Skeletal muscle tissue (tissue), 4 donors: ENCODE data around the gene LCN6. TPM values are rescaled to one million over a fixed set of nuclear protein-coding genes. Genes with fewer than 3 reads are reported as not detected.
A peak's percentile ranks its signal among the peaks of the same experiment; 100 is the strongest.
"Not testable (repeated sequence)": the region's sequence is repeated elsewhere in the genome, so short reads cannot be mapped to it uniquely, and the experiment has no call there.

Experiments
- H3K27ac ChIP-seq: one replicate; pipeline ENCODE4 v1.7.0; 2013; ENCODE audit warnings: mild to moderate bottlenecking, low read depth, low read length, inconsistent platforms
- H3K27me3 ChIP-seq, 3 donors: one replicate each; pipeline ENCODE4 v1.7.0; 2013; ENCODE audit warnings: low read length in 3 of 3; ENCODE audit not compliant: control insufficient read depth in 3 of 3, insufficient read depth in 3 of 3
- H3K36me3 ChIP-seq, 3 donors: one replicate each; pipeline ENCODE4 v1.7.0; 2013; ENCODE audit warnings: low read length in 3 of 3; ENCODE audit not compliant: control insufficient read depth in 3 of 3, insufficient read depth in 3 of 3
- H3K4me1 ChIP-seq, 3 donors: one replicate each; pipeline ENCODE4 v1.7.0; 2013; ENCODE audit warnings: low read length in 3 of 3, mild to moderate bottlenecking in 3 of 3; ENCODE audit not compliant: control insufficient read depth in 3 of 3, insufficient read depth in 3 of 3
- H3K4me3 ChIP-seq, 3 donors: one replicate each; pipeline ENCODE4 v1.7.0; 2013; ENCODE audit warnings: low read length in 3 of 3
- H3K9ac ChIP-seq, 3 donors: one replicate each; pipeline ENCODE4 v1.7.0; 2013; ENCODE audit warnings: low read length in 3 of 3, mild to moderate bottlenecking in 3 of 3, moderate library complexity in 2 of 3, low read depth in 1 of 3
- H3K9me3 ChIP-seq, 3 donors: one replicate each; pipeline ENCODE4 v1.7.0; 2013; ENCODE audit warnings: low read length in 3 of 3; ENCODE audit not compliant: control insufficient read depth in 3 of 3
- total RNA-seq: library from RNA; depleted of rRNA; stranded (reverse); fragments of >200 nt; gene quantifications from one replicate; pipeline ENCODE4 v1.2.3, GENCODE V29; 2014
- donor health status: Osteomylitis.

Gene LCN6
- total RNA-seq, 1 donor from 2014 or later = not detected

GRCh38 chr9:136790640-136791515 is 42.6 kb upstream of the LCN6 start, which contains the start of gene TMEM141:
Gene TMEM141, plus strand, starts transcription at chr9:136791344. Its CDS starts 27 bp downstream, at chr9:136791371.
- Histone ChIP-seq H3K4me3 (peak within 1 kb of the TSS; percentile 87 to 95 (median 93)), H3K27me3 (peaks cover 0 to under 1% (median 0%) of the 10 kb centered on the region in 3 donors), H3K4me1 (peaks cover 13 to 15% (median 14%) of the 10 kb centered on the region in 3 donors), H3K27ac (peak within 1 kb of the TSS; percentile 95), H3K9me3 (no peaks in the 10 kb centered on the region), H3K9ac (peak within 1 kb of the TSS; percentile 77 to 94 (median 87)), H3K36me3 (peaks cover 0 to 8% (median 7%) of the 10 kb centered on the region in 3 donors)

GRCh38 chr9:136789523-136789937 is 41.2 kb upstream of the LCN6 start:
- H3K4me3 ChIP-seq = no peak overlapping the region
- H3K4me1 ChIP-seq = peaks cover 13 to 15% (median 14%) of the 10 kb centered on the region in 3 donors
- no peak overlapping the region for H3K27ac ChIP-seq
- H3K27me3 ChIP-seq = no peaks in the 10 kb centered on the region
- H3K36me3 ChIP-seq = peaks cover 0 to 8% (median 7%) of the 10 kb centered on the region in 3 donors
- no peaks in the 10 kb centered on the region for H3K9me3 ChIP-seq
- no peak overlapping the region for H3K9ac ChIP-seq

DNA sequence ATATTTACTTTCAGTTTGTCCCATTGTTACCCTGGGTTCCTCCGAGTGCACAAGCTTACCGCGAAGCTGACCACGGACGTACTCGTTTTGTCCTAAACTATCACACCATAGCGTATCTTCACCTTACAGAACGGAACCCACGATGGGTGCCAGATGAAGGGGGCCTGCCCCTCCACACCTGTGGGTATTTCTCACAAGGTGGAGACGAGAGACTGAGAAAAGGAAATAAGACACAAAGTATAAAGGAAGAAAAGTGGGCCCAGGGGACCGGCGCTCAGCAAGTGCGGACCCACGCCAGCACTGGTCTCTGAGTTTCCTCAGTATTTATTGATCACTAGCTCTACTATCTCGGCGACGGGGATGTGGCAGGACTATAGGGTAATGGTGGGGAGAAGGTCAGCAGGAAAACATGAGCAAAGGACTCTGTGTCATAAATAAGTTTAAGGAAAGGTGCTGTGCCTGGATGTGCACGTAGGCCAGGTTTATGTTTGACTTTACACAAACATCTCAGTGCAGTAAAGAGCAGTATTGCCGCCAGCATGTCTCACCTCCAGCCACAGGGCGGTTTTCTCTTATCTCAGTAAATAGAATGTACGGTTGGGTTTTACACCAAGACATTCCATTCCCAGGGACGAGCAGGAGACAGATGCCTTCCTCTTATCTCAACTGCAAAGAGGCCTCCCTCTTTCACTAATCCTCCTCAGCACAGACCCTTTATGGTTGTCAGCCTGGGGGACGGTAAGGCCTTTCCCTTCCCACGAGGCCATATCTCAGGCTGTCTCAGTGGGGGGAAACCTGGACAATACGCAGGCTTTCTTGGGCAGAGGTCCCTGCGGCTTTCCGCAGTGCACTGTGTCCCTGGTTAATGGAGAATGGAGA is 40.6 kb upstream of the LCN6 start:
- H3K36me3 ChIP-seq, H3K27ac ChIP-seq, H3K9me3 ChIP-seq, H3K9ac ChIP-seq, H3K4me3 ChIP-seq, H3K27me3 ChIP-seq: not testable (repeated sequence)
- H3K4me1 ChIP-seq = peaks cover 13 to 15% (median 14%) of the 10 kb centered on the region in 3 donors

GRCh38 chr9:136787690-136788400 is 39.5 kb upstream of the LCN6 start:
- Histone ChIP-seq H3K27me3 (no peaks in the 10 kb centered on the region), H3K27ac (no peak overlapping the region), H3K9me3 (no peaks in the 10 kb centered on the region), H3K4me3 (no peak overlapping the region), H3K4me1 (peaks cover 13 to 15% (median 14%) of the 10 kb centered on the region in 3 donors), H3K36me3 (peaks cover 0 to 5% (median under 1%) of the 10 kb centered on the region in 3 donors), H3K9ac (no peak overlapping the region)

GRCh38 chr9:136786983-136787382 is 38.7 kb upstream of the LCN6 start:
- H3K9me3 ChIP-seq, H3K27ac ChIP-seq, H3K9ac ChIP-seq, H3K36me3 ChIP-seq, H3K4me3 ChIP-seq, H3K27me3 ChIP-seq: not testable (repeated sequence)
- peaks cover 8 to 10% (median 9%) of the 10 kb centered on the region in 3 donors for H3K4me1 ChIP-seq

DNA sequence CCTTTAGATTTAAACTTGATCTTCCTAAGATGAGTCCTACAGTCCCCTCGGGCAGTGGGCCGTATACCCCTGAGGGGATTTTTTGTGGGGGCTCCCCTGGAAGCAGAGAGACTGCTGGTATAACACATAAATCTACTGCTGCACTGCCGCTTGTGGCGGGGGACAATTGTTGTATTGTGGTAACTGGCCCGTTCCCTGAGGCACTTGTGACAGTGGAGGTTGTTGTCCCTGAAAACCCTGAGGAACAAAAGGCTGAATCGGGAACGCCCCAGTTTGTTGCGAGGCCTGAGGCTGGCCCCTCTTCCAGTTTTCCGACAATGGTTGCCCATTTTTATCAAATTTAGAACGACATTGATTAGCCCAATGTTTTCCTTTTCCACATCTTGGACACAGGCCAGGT is 38.1 kb upstream of the LCN6 start:
- Histone ChIP-seq H3K9me3 (no peaks in the 10 kb centered on the region), H3K27me3 (no peaks in the 10 kb centered on the region), H3K9ac (no peak overlapping the region), H3K27ac (no peak overlapping the region), H3K4me3 (no peak overlapping the region), H3K36me3 (no peaks in the 10 kb centered on the region), H3K4me1 (peaks cover 3 to 5% (median 4%) of the 10 kb centered on the region in 3 donors)

GRCh38 chr9:136785565-136786355 is 37.4 kb upstream of the LCN6 start:
- not testable (repeated sequence) for H3K27me3 ChIP-seq, H3K27ac ChIP-seq, H3K36me3 ChIP-seq, H3K9me3 ChIP-seq, H3K9ac ChIP-seq, H3K4me3 ChIP-seq, H3K4me1 ChIP-seq

- Histone ChIP-seq H3K9ac (no peak overlapping the region), H3K36me3 (no peaks in the 10 kb centered on the region), H3K4me1 (no peaks in the 10 kb centered on the region), H3K27ac (no peak overlapping the region), H3K4me3 (no peak overlapping the region), H3K9me3 (no peaks in the 10 kb centered on the region), H3K27me3 (no peaks in the 10 kb centered on the region)
These were observed 36.7 kb upstream of the LCN6 start for GRCh38 chr9:136784997-136785361.
